PC-9 (cell line): ENCODE data around the gene USP7. TPM values are rescaled to one million over a fixed set of nuclear protein-coding genes. Genes with fewer than 3 reads are reported as not detected.

Source experiments
- BruUV-seq: library from RNA; stranded (reverse); fragments of 400-500 nt; replicated peaks from 2 replicates; lab custom pipeline; 2021; lab: Mats Ljungman, UMichigan
- CTCF ChIA-PET: fragments of 300-600 bp; sonication (Branson Sonifier 250); formaldehyde crosslinking; loops from one replicate; lab custom pipeline; 2022; ENCODE audit warnings: antibody characterized with exemption; lab: Charles Lee
- POLR2A ChIA-PET: fragments of 300-600 bp; sonication (Branson Sonifier 250); formaldehyde crosslinking; loops from one replicate; lab custom pipeline; 2022; ENCODE audit warnings: antibody characterized with exemption; ENCODE audit not compliant: unreplicated experiment; lab: Charles Lee
- DNase-seq, 2 experiments: peaks; one replicate each; pipeline versions ENCODE4 v3.0.0 to v3.0.0-alpha.2; 2015 to 2022; ENCODE audit warnings: mixed read lengths in 1 of 2
- H2AFZ ChIP-seq: fragments of 200-600 bp; sonication (generic); 2 replicates; pipeline ENCODE4 v1.8.1; 2017; ENCODE audit warnings: antibody characterized with exemption
- H3F3A ChIP-seq: fragments of 200-600 bp; sonication (generic); 2 replicates; pipeline ENCODE4 v1.8.1; 2017; ENCODE audit warnings: antibody characterized with exemption, mild to moderate bottlenecking, low read depth; ENCODE audit not compliant: insufficient read depth
- H3K27ac ChIP-seq: fragments of 200-600 bp; sonication (generic); 2 replicates; pipeline ENCODE4 v1.6.1; 2016; ENCODE audit warnings: mixed run types
- H3K27me3 ChIP-seq: fragments of 200-600 bp; sonication (generic); 2 replicates; pipeline ENCODE4 v1.6.1; 2016; ENCODE audit warnings: low read depth, mixed run types; ENCODE audit not compliant: insufficient read depth
- H3K36me3 ChIP-seq: fragments of 200-600 bp; sonication (generic); 2 replicates; pipeline ENCODE4 v1.6.1; 2016; ENCODE audit warnings: low read depth, mixed run types
- H3K4me1 ChIP-seq: fragments of 200-600 bp; sonication (generic); replicated peaks from 2 replicates; pipeline ENCODE4 v1.6.1; 2016; ENCODE audit warnings: mixed run types; ENCODE audit not compliant: insufficient read depth
- H3K4me2 ChIP-seq: fragments of 200-600 bp; sonication (generic); 2 replicates; pipeline ENCODE4 v1.6.1; 2017; ENCODE audit warnings: mixed run types
- H3K4me3 ChIP-seq: fragments of 200-600 bp; sonication (generic); 2 replicates; pipeline ENCODE4 v1.6.1; 2016; ENCODE audit warnings: mixed run types
- H3K79me2 ChIP-seq: fragments of 200-600 bp; sonication (generic); 2 replicates; pipeline ENCODE4 v1.6.1; 2017; ENCODE audit warnings: low read depth, mixed run types
- H3K9me2 ChIP-seq: fragments of 200-600 bp; sonication (generic); 2 replicates; pipeline ENCODE4 v1.8.1; 2017; ENCODE audit warnings: mild to moderate bottlenecking; ENCODE audit not compliant: insufficient read depth
- H3K9me3 ChIP-seq: fragments of 200-600 bp; sonication (generic); 2 replicates; pipeline ENCODE4 v1.8.1; 2016; ENCODE audit warnings: low read depth; ENCODE audit not compliant: insufficient read depth
- H4K20me1 ChIP-seq: fragments of 200-600 bp; sonication (generic); 2 replicates; pipeline ENCODE4 v1.8.1; 2017; ENCODE audit not compliant: insufficient read depth
- CTCF ChIP-seq: fragments of 200-600 bp; sonication (generic); conservative IDR thresholded peaks from 2 replicates; pipeline ENCODE4 v1.6.1; 2017; ENCODE audit warnings: mixed run types, antibody characterized with exemption, mild to moderate bottlenecking, moderate library complexity
- EZH2 ChIP-seq: fragments of 200-600 bp; sonication (generic); IDR thresholded peaks from 2 replicates; pipeline ENCODE4 v1.8.0; 2017; ENCODE audit warnings: antibody characterized with exemption, low read depth
- intact Hi-C: fragments of 100-400 bp; cut with micrococcal nuclease; formaldehyde crosslinking; loops from one replicate; pipeline ENCODE4 v1.10.0; 2022; ENCODE audit not compliant: unreplicated experiment
- total RNA-seq: library from RNA; stranded (reverse); gene quantifications from 2 replicates; pipeline ENCODE4 v1.2.3, GENCODE V29; 2021

The USP7 gene
- total RNA-seq, 1 experiment from 2014 or later: 167 TPM

DNA sequence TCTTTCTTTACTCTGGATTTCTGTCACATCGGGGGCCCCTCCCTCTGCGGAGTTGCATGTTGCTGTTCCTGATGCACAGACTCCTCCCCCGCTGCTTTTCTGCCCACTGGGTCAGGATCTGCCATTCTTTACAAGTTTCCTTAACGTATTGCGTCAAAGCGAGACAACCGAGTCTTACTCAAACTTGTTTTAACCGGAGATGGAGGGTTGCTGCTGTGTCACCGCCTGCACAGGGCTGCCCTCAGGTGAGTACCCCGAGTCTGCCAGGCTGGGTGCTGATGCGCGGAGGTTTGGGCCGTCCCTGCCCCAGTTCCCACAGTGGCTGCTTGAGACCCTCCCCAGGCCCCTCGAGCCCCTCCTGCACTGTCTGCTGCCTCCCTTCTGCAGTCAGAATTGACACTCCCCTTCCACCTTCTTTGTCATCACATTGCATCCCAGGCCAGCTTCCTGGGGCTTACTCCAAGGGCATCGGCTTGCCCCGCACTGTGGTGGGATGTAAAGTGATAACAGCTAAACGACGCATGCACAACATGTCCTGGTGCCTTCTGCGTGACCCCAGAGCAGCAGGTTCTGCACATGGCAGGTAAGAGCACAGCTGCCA, 114.2 kb downstream of the USP7 start:
- H3K4me1 ChIP-seq: no peaks in the 10 kb centered on the region
- peaks cover 23% of the 10 kb centered on the region for H3F3A ChIP-seq
- ChIA-PET POLR2A (no interaction called here), CTCF (no interaction called here)
- BruUV-seq: no TSS peak
- TF ChIP-seq EZH2: no peak
- no peak for TF ChIP-seq CTCF
- peaks cover 14% of the 10 kb centered on the region; the same call in 1 of the 2 replicates for H3K36me3 ChIP-seq
- H3K9me3 ChIP-seq: no peaks in the 10 kb centered on the region
- H3K27ac ChIP-seq: no peak overlapping the region
- no peak overlapping the region for H2AFZ ChIP-seq
- H3K27me3 ChIP-seq: no peaks in the 10 kb centered on the region
- no peak overlapping the region for H3K4me3 ChIP-seq
- intact Hi-C loops: no loop called here
- no peaks in the 10 kb centered on the region for H3K9me2 ChIP-seq
- no peak for DNase-seq
- H4K20me1 ChIP-seq: peaks cover 55% of the 10 kb centered on the region
- H3K4me2 ChIP-seq: no peak overlapping the region
- no peaks in the 10 kb centered on the region for H3K79me2 ChIP-seq

DNA sequence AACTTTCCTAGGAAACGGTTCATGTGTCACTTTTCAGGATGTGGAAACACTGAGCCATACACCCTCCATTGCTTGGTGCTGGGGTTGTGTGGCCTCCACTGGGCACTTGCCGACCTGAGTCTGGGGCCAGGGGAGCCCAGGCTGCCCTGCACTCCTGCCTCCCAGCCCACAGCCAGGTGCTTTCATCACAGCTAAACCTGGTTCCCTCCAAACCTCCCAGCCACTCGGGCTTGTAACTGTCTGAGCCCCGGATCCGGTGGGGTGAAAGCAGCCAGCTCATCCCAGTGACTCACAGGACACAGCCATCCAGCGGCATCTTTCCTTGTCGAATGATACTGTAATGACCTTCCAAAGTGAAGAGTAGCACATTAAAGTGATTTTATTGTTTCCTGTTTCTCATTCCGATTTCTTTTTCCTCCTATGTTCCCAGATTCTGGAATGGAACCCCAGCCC, 114.7 kb downstream of the USP7 start:
- Histone ChIP-seq H3K4me2 (no peak overlapping the region), H3K9me2 (no peaks in the 10 kb centered on the region), H3K79me2 (no peaks in the 10 kb centered on the region), H2AFZ (no peak overlapping the region), H3F3A (peaks cover 23% of the 10 kb centered on the region), H3K9me3 (no peaks in the 10 kb centered on the region), H3K4me3 (no peak overlapping the region), H3K27me3 (no peaks in the 10 kb centered on the region), H4K20me1 (peaks cover 55% of the 10 kb centered on the region), H3K27ac (no peak overlapping the region), H3K4me1 (no peaks in the 10 kb centered on the region), H3K36me3 (peaks cover 14% of the 10 kb centered on the region; the same call in 1 of the 2 replicates)
- intact Hi-C loops: no loop called here
- no TSS peak for BruUV-seq
- no peak for DNase-seq
- TF ChIP-seq EZH2 (no peak), CTCF (no peak)
- ChIA-PET POLR2A (no interaction called here), CTCF (no interaction called here)

DNA sequence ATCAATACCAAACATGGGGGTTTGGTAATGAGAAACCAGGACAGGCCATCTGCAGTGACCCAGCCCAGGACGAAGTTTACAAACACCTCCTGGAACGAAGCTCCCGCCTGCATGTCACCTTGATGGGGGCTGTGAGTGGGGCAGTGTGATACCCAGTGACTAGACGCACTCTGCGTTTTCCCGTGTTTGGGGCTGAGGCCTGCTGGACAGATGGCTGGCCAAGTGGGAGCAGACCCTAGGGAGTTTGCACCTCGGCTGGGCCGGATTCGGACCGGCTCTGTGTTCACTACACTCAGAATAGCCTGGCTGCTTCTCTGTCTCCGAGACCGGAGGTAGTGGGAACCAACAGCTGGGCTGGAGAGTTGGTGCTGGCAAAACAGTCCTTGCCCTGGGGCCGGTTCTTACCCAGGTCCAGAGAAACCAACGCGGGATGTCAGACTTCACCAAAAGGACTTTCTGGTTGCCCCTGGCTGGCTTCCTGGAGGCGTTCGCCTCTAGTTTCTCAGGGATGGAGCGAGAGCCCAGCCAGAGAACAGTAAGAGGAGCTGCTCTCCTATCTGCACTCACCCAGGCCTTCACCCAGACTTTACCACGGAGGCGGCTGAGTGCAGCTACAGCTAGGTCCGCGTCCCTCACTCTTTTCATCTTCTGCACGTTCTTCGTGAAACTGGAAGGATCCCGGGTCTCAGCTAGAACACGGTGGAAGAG, 115.3 kb downstream of the USP7 start:
- no peaks in the 10 kb centered on the region for H3K4me1 ChIP-seq
- H3K9me3 ChIP-seq: no peaks in the 10 kb centered on the region
- peaks cover 18% of the 10 kb centered on the region for H3F3A ChIP-seq
- no peaks in the 10 kb centered on the region for H3K27me3 ChIP-seq
- H3K79me2 ChIP-seq: no peaks in the 10 kb centered on the region
- H3K4me2 ChIP-seq: no peak overlapping the region
- peaks cover 55% of the 10 kb centered on the region for H4K20me1 ChIP-seq
- H3K36me3 ChIP-seq: peaks cover 14% of the 10 kb centered on the region; the same call in 1 of the 2 replicates
- POLR2A ChIA-PET: no interaction called here
- TSS peak; percentile 4 for BruUV-seq
- no peak overlapping the region for H3K27ac ChIP-seq
- no peak overlapping the region for H2AFZ ChIP-seq
- CTCF ChIA-PET: no interaction called here
- H3K9me2 ChIP-seq: no peaks in the 10 kb centered on the region
- DNase-seq: no peak
- intact Hi-C loops: no loop called here
- no peak overlapping the region for H3K4me3 ChIP-seq
- TF ChIP-seq CTCF (no peak), EZH2 (no peak)
